Measurements from ENCODE around the gene LRCH1.

The LRCH1 gene

GRCh38 chr13:46668931-46669525 lies 116.1 kb downstream of the LRCH1 start:
- DNase-seq = no peak
- Mint-ChIP-seq H3K4me3 (no peak overlapping the region), H3K9me3 (no peaks in the 10 kb centered on the region), H3K27me3 (no peaks in the 10 kb centered on the region), H3K36me3 (ENCODE audit: low read depth) (peaks cover 41% of the 10 kb centered on the region), H3K27ac (peak overlapping the region; percentile 56), H3K4me1 (ENCODE audit: low read depth) (peaks cover 45% of the 10 kb centered on the region)

- H3K4me1 Mint-ChIP-seq (ENCODE audit: low read depth) = peaks cover 36% of the 10 kb centered on the region
- no peak for DNase-seq
- no peak overlapping the region for H3K27ac Mint-ChIP-seq
- peaks cover 48% of the 10 kb centered on the region for H3K36me3 Mint-ChIP-seq (ENCODE audit: low read depth)
- H3K27me3 Mint-ChIP-seq = no peaks in the 10 kb centered on the region
- H3K9me3 Mint-ChIP-seq = no peaks in the 10 kb centered on the region
- H3K4me3 Mint-ChIP-seq = no peak overlapping the region
Observed at GRCh38 chr13:46672338-46673090, 119.5 kb downstream of the LRCH1 start.

GRCh38 chr13:46675016-46675415 lies 122.0 kb downstream of the LRCH1 start:
- Mint-ChIP-seq H3K27ac (no peak overlapping the region), H3K4me3 (no peak overlapping the region), H3K27me3 (no peaks in the 10 kb centered on the region), H3K36me3 (ENCODE audit: low read depth) (peaks cover 38% of the 10 kb centered on the region), H3K4me1 (ENCODE audit: low read depth) (peaks cover 21% of the 10 kb centered on the region), H3K9me3 (no peaks in the 10 kb centered on the region)
- no peak for DNase-seq

- Mint-ChIP-seq H3K4me1 (ENCODE audit: low read depth) (peaks cover 18% of the 10 kb centered on the region), H3K9me3 (no peaks in the 10 kb centered on the region), H3K27me3 (no peaks in the 10 kb centered on the region), H3K27ac (no peak overlapping the region), H3K4me3 (no peak overlapping the region), H3K36me3 (ENCODE audit: low read depth) (peaks cover 25% of the 10 kb centered on the region)
- no peak for DNase-seq
Observed at GRCh38 chr13:46676378-46676725, 123.4 kb downstream of the LRCH1 start.

GRCh38 chr13:46679369-46680120 lies 126.6 kb downstream of the LRCH1 start:
- Mint-ChIP-seq H3K4me1 (ENCODE audit: low read depth) (peaks cover 27% of the 10 kb centered on the region), H3K27me3 (no peaks in the 10 kb centered on the region), H3K36me3 (ENCODE audit: low read depth) (peaks cover 28% of the 10 kb centered on the region), H3K4me3 (no peak overlapping the region), H3K27ac (no peak overlapping the region), H3K9me3 (no peaks in the 10 kb centered on the region)
- peak; percentile 33 for DNase-seq

- Mint-ChIP-seq H3K4me3 (no peak overlapping the region), H3K4me1 (ENCODE audit: low read depth) (peaks cover 14% of the 10 kb centered on the region), H3K27ac (no peak overlapping the region), H3K27me3 (no peaks in the 10 kb centered on the region), H3K36me3 (ENCODE audit: low read depth) (peaks cover 35% of the 10 kb centered on the region), H3K9me3 (no peaks in the 10 kb centered on the region)
- DNase-seq = no peak
Observed at GRCh38 chr13:46682015-46682414, 129.0 kb downstream of the LRCH1 start.

- DNase-seq = no peak
- no peak overlapping the region for H3K4me3 Mint-ChIP-seq
- H3K4me1 Mint-ChIP-seq (ENCODE audit: low read depth) = peaks cover 17% of the 10 kb centered on the region
- H3K27me3 Mint-ChIP-seq = no peaks in the 10 kb centered on the region
- peaks cover 36% of the 10 kb centered on the region for H3K36me3 Mint-ChIP-seq (ENCODE audit: low read depth)
- H3K27ac Mint-ChIP-seq = no peak overlapping the region
- no peaks in the 10 kb centered on the region for H3K9me3 Mint-ChIP-seq
Observed at GRCh38 chr13:46682707-46683106, 129.7 kb downstream of the LRCH1 start.

GRCh38 chr13:46683676-46684260 lies 130.8 kb downstream of the LRCH1 start:
- DNase-seq = no peak
- Mint-ChIP-seq H3K9me3 (no peaks in the 10 kb centered on the region), H3K27ac (no peak overlapping the region), H3K27me3 (no peaks in the 10 kb centered on the region), H3K4me1 (ENCODE audit: low read depth) (peaks cover 22% of the 10 kb centered on the region), H3K36me3 (ENCODE audit: low read depth) (peaks cover 40% of the 10 kb centered on the region), H3K4me3 (no peak overlapping the region)

GRCh38 chr13:46684287-46685001 lies 131.5 kb downstream of the LRCH1 start:
- H3K4me1 Mint-ChIP-seq (ENCODE audit: low read depth) = peaks cover 22% of the 10 kb centered on the region
- H3K9me3 Mint-ChIP-seq = no peaks in the 10 kb centered on the region
- no peak overlapping the region for H3K27ac Mint-ChIP-seq
- H3K27me3 Mint-ChIP-seq = no peaks in the 10 kb centered on the region
- H3K4me3 Mint-ChIP-seq = no peak overlapping the region
- DNase-seq = no peak
- peaks cover 44% of the 10 kb centered on the region for H3K36me3 Mint-ChIP-seq (ENCODE audit: low read depth)

GRCh38 chr13:46685006-46685730 lies 132.2 kb downstream of the LRCH1 start:
- H3K4me1 Mint-ChIP-seq (ENCODE audit: low read depth) = peaks cover 22% of the 10 kb centered on the region
- H3K36me3 Mint-ChIP-seq (ENCODE audit: low read depth) = peaks cover 49% of the 10 kb centered on the region
- DNase-seq = no peak
- H3K27me3 Mint-ChIP-seq = no peaks in the 10 kb centered on the region
- H3K4me3 Mint-ChIP-seq = no peak overlapping the region
- no peaks in the 10 kb centered on the region for H3K9me3 Mint-ChIP-seq
- no peak overlapping the region for H3K27ac Mint-ChIP-seq

- no peaks in the 10 kb centered on the region for H3K27me3 Mint-ChIP-seq
- H3K36me3 Mint-ChIP-seq (ENCODE audit: low read depth) = peaks cover 57% of the 10 kb centered on the region
- peaks cover 22% of the 10 kb centered on the region for H3K4me1 Mint-ChIP-seq (ENCODE audit: low read depth)
- H3K27ac Mint-ChIP-seq = no peak overlapping the region
- no peaks in the 10 kb centered on the region for H3K9me3 Mint-ChIP-seq
- H3K4me3 Mint-ChIP-seq = no peak overlapping the region
- no peak for DNase-seq
Observed at GRCh38 chr13:46686171-46686570, 133.2 kb downstream of the LRCH1 start.

- no peak overlapping the region for H3K27ac Mint-ChIP-seq
- H3K27me3 Mint-ChIP-seq = no peaks in the 10 kb centered on the region
- peaks cover 22% of the 10 kb centered on the region for H3K4me1 Mint-ChIP-seq (ENCODE audit: low read depth)
- no peaks in the 10 kb centered on the region for H3K9me3 Mint-ChIP-seq
- no peak overlapping the region for H3K4me3 Mint-ChIP-seq
- DNase-seq = no peak
- peaks cover 60% of the 10 kb centered on the region for H3K36me3 Mint-ChIP-seq (ENCODE audit: low read depth)
Observed at GRCh38 chr13:46687810-46688209, 134.8 kb downstream of the LRCH1 start.

GRCh38 chr13:46688306-46688705 lies 135.3 kb downstream of the LRCH1 start:
- no peak overlapping the region for H3K4me3 Mint-ChIP-seq
- H3K27ac Mint-ChIP-seq = no peak overlapping the region
- H3K36me3 Mint-ChIP-seq (ENCODE audit: low read depth) = peaks cover 58% of the 10 kb centered on the region
- H3K27me3 Mint-ChIP-seq = no peaks in the 10 kb centered on the region
- DNase-seq = no peak
- peaks cover 18% of the 10 kb centered on the region for H3K4me1 Mint-ChIP-seq (ENCODE audit: low read depth)
- H3K9me3 Mint-ChIP-seq = no peaks in the 10 kb centered on the region

- Mint-ChIP-seq H3K36me3 (ENCODE audit: low read depth) (peaks cover 91% of the 10 kb centered on the region), H3K9me3 (no peaks in the 10 kb centered on the region), H3K27ac (no peak overlapping the region), H3K4me1 (ENCODE audit: low read depth) (no peaks in the 10 kb centered on the region), H3K4me3 (no peak overlapping the region), H3K27me3 (no peaks in the 10 kb centered on the region)
- no peak for DNase-seq
Observed at GRCh38 chr13:46698014-46698413, 145.0 kb downstream of the LRCH1 start.

Data from activated T-cell treated with anti-CD3 and anti-CD28 coated beads, Interleukin-2, amount 50 U/mL, for 24 hours (primary cell).